GM12872 (cell line): ENCODE measurements around the gene IGFBPL1.

Experiments
- TF ChIP-seq, protein P1 (sequence below): IDR thresholded peaks from 3 replicates; pipeline ENCODE4 v1.5.1; 2011; ENCODE audit warnings: low read depth, mild to moderate bottlenecking, low read length, moderate library complexity; ENCODE audit not compliant: insufficient read depth

Gene IGFBPL1

DNA sequence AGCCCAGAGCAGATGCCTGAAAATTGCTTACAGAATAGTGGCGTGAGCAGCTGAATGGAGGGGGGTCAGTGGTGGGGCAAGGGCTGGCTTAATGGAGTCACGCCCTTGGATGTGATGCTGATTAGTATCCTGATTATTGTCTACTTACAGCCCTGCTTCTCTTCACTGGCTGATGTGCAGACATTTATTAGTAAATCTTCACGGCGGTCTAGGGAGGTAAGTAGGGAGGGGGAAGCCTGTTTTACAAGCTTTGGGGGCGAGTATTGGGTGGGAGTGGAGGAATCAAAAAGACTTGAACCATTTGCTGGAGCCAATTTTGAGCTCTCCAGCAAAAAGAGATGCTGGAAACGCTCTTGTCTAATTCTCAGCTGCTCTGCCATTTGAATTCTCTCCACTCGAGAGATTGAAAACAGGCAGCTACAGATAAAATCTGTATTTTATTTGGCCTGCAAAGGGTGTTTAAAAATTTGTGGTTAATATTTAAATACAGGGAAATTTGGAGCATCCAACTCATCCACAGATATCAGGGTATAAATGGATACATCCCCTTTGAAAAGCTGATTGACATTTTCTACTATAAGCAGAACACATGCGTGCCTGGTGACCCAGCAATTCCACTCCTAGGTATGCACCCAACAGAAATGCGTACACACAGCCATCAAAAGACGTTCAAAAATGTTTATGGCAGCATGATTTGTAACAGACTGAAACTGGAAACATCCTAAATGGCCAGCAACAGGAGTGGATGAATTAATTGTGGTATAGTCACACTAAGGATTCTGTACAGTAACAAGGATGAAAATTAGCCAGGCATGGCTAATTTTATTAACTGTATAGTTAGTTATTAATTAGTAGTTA lies 51.3 kb downstream of the IGFBPL1 start:
- TF ChIP-seq, protein P1, sequence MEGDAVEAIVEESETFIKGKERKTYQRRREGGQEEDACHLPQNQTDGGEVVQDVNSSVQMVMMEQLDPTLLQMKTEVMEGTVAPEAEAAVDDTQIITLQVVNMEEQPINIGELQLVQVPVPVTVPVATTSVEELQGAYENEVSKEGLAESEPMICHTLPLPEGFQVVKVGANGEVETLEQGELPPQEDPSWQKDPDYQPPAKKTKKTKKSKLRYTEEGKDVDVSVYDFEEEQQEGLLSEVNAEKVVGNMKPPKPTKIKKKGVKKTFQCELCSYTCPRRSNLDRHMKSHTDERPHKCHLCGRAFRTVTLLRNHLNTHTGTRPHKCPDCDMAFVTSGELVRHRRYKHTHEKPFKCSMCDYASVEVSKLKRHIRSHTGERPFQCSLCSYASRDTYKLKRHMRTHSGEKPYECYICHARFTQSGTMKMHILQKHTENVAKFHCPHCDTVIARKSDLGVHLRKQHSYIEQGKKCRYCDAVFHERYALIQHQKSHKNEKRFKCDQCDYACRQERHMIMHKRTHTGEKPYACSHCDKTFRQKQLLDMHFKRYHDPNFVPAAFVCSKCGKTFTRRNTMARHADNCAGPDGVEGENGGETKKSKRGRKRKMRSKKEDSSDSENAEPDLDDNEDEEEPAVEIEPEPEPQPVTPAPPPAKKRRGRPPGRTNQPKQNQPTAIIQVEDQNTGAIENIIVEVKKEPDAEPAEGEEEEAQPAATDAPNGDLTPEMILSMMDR, result no peak

DNA sequence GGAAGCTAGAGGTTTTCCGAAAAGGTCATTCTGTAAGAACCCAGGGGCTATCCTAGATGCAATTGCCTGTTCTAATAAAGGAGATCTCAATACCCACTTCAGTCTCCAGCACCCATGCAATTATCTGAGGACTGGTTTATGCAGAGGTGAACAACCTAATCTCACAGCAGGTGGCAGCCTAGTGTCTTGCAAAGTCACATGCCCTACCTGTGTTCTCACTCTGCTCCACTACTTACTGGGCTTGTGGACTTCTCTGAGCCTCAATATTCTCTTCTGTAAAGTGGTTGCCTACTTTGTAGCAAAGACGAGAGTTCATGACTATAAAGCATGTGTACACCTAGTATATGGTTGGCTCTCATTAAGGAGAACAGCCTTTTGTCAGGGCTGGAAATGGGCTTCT lies 52.8 kb downstream of the IGFBPL1 start:
- TF ChIP-seq, protein P1, result peak; percentile 73

DNA sequence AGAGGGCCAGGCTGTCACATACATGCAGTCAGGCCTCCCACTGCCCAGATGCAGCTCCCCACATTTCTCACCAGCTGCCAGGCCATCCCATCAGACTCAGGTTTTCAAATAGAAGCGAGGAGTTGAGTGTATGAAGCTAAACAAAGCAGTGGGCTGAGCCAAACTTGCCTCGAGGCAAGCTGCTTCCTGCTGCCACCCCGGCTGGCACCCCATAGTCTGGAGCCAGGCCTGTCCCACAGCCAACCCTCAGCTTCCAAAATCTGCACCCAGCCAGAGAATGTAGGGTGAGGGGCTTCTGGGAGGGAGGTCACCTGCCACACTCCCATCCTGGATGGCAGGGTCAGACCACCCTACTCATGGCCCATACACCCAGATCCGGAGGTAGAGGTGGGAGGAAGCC lies 54.1 kb downstream of the IGFBPL1 start:
- TF ChIP-seq, protein P1, result no peak

DNA sequence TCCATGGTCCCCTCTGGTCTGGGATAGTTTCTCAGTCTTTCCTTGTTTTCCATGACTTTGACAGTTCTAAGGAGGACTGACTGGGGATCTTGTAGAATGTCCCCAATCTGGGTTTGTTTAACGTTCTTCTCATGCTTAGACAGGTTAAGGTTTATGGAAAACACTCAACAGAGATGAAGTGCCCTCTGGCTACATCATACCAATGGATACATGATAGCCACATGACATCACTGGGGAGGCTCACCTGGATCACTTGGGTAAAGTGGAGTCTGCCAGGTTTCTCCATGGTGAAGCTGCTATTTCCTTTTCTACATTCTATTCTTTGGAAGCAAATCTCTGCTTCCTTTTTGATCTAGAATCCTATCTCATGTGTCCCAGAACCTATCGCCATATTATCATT lies 55.5 kb downstream of the IGFBPL1 start:
- TF ChIP-seq, protein P1, result no peak

DNA sequence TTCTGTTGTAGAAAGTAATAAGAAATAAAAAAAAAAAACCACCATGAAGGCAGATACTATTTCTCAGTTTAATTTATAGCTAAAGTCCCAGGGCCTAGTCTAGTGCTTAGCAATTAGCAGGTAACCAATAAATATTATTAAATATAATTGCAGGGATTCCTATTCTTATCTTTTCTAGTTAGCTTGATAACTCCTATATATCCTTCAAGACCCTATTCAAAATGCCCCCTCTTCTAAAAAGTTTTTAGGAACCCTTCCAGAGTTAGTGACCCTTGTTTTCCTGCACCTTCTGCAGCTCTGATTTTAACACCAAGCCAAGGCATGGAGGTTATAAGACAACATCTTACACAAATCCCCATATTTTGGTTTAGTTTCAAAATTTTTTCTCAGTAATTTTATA lies 56.4 kb downstream of the IGFBPL1 start:
- TF ChIP-seq, protein P1, result no peak

DNA sequence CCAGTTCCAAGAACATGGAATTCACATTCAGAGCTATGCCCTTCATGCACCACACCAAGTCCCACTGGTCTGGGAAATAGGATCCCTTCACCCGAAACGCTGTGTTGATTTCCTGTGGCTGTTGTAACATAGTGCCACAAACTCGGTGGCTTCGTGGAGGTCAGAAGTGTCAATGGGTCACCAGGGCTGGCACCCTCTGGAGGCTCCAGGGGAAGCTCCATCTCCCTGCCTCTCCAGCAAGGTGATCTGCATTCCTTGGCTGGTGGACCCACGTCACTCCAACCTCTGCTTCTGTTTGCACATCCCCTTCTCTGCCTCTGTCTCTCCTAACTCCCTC lies 60.7 kb downstream of the IGFBPL1 start:
- TF ChIP-seq, protein P1, result no peak

DNA sequence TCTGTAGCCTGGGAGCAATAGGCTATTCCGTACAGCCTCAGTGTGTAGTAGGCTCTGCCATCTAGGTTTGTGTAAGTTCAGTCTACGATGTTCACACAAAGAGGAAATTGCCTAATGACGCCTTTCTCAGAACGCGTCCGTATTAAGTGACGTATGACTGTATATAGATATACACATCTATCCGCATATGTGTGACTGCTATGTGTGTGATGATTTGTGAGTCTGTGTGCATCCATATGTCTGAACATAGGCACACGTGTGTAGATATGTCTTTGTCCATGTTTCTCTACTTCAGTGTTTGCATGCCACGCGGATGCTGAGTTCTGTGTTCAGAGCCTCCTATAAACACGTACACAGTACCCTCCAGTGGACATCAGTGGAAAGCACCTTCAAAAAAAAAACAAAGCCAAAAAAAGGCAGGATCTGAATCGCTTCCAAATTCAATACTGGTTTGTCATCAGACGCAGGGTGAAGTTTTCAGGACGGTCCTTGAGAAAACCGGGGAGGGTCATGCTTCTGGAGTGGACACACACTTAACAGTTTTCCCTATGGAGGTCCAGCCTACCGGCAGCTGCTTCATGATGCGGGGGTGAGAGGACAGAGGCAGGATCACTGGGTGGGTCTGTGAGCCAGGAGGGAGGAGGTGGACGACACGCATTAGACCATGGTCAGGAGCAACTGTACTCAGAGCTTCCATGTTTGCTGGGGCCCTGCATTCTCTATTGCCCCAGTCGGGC lies 61.2 kb downstream of the IGFBPL1 start:
- TF ChIP-seq, protein P1, result peak; percentile 69
